ENCODE results near the gene IKBKE.

Gene IKBKE

GRCh38 chr1:206516728-206516990 is 46.4 kb downstream of the IKBKE start:
- no peak for DNase-seq

GRCh38 chr1:206517784-206518183 is 47.5 kb downstream of the IKBKE start:
- DNase-seq, result no peak

- no peak for DNase-seq
Observed at GRCh38 chr1:206518206-206518605, 47.9 kb downstream of the IKBKE start.

GRCh38 chr1:206518743-206519142 is 48.5 kb downstream of the IKBKE start:
- no peak for DNase-seq

- no peak for DNase-seq
Observed at GRCh38 chr1:206521127-206521526, 50.9 kb downstream of the IKBKE start.

- DNase-seq, result no peak
Observed at GRCh38 chr1:206521694-206522402, 51.6 kb downstream of the IKBKE start.

GRCh38 chr1:206524739-206525364 is 54.6 kb downstream of the IKBKE start:
- DNase-seq, result no peak

GRCh38 chr1:206526064-206526911 is 56.0 kb downstream of the IKBKE start:
- DNase-seq, result no peak

- no peak for DNase-seq
Observed at GRCh38 chr1:206529425-206529824, 59.1 kb downstream of the IKBKE start.

- no peak for DNase-seq
Observed at GRCh38 chr1:206532368-206532767, 62.1 kb downstream of the IKBKE start.

GRCh38 chr1:206534552-206534951 is 64.3 kb downstream of the IKBKE start:
- no peak for DNase-seq

GRCh38 chr1:206535853-206536188 is 65.5 kb downstream of the IKBKE start:
- DNase-seq, result no peak

GRCh38 chr1:206537141-206537540 is 66.9 kb downstream of the IKBKE start:
- DNase-seq, result no peak

- no peak for DNase-seq
Observed at GRCh38 chr1:206538086-206538770, 68.0 kb downstream of the IKBKE start.

GRCh38 chr1:206538901-206539640 is 68.8 kb downstream of the IKBKE start:
- DNase-seq, result no peak

GRCh38 chr1:206540044-206540780 is 69.9 kb downstream of the IKBKE start:
- no peak for DNase-seq

- DNase-seq, result no peak
Observed at GRCh38 chr1:206541236-206541833, 71.1 kb downstream of the IKBKE start.

GRCh38 chr1:206544562-206545257 is 74.4 kb downstream of the IKBKE start:
- peak; percentile 83 for DNase-seq

GRCh38 chr1:206545351-206545750 is 75.1 kb downstream of the IKBKE start:
- no peak for DNase-seq

Data from CD4-positive, alpha-beta T cell treated with Interleukin-10 for 1 hour (primary cell).